Mucosa of descending colon (tissue), 3 donors: ENCODE results near the gene RPP25L. TPM values are rescaled to one million over a fixed set of nuclear protein-coding genes. Genes with fewer than 3 reads are reported as not detected.

Experiments used
- ATAC-seq: fragments of 200-7000 bp; cut with Tn5 transposase; one replicate; pipeline ENCODE4 v1.9.1; 2020; ENCODE audit warnings: mild to moderate bottlenecking, moderate library complexity
- DNase-seq, 3 donors: peaks; one replicate each; pipeline ENCODE4 v3.0.0-alpha.2; 2020
- H3K36me3 ChIP-seq: fragments of 200-600 bp; one replicate; pipeline ENCODE4 v1.8.0; 2021; ENCODE audit warnings: low read depth, mild to moderate bottlenecking
- H3K4me1 ChIP-seq: fragments of 200-600 bp; one replicate; pipeline ENCODE4 v1.8.0; 2021; ENCODE audit warnings: low read depth, mild to moderate bottlenecking
- H3K4me3 ChIP-seq: fragments of 200-600 bp; one replicate; pipeline ENCODE4 v1.8.0; 2021; ENCODE audit warnings: mild to moderate bottlenecking
- H3K9me3 ChIP-seq: fragments of 200-600 bp; one replicate; pipeline ENCODE4 v1.8.0; 2021; ENCODE audit warnings: mild to moderate bottlenecking
- intact Hi-C, 2 donors: fragments of 100-400 bp; cut with DNase I in 1 of 2; cut with micrococcal nuclease in 1 of 2; formaldehyde crosslinking; loops; one replicate each; pipeline versions ENCODE4 v1.11.0 to v1.11.1; 2022; cut with DNase I, micrococcal nuclease
- total RNA-seq, 3 donors: library from RNA; stranded (reverse); fragmentation: NEBNext Ultra II Directional in 2 of 3; extraction: Animal tissue kit (Norgen Biotek cat#: 25700) in 2 of 3; gene quantifications; one replicate each; pipeline versions ENCODE4 v1.2.1 to v1.2.4, GENCODE V29; 2021 to 2023
- TF ChIP-seq, protein P1 (sequence below): fragments of 200-600 bp; IDR thresholded peaks from one replicate; pipeline ENCODE4 v1.8.0; 2022; ENCODE audit warnings: antibody characterized with exemption, mild to moderate bottlenecking
- donor health status: DM: no; HTN: no; CAD: no; lungs with moderate emphysema.
- donor health status: DM: no; HTN: no; CAD: no.
- donor health status: DM: no; HTN: yes; CAD: no.

The RPP25L gene
- total RNA-seq, 3 donors from 2014 or later, result 29.4 to 47.2 (median 39.4) TPM

GRCh38 chr9:34635556-34635955 lies 23.7 kb upstream of the RPP25L start:
- ATAC-seq, result no peak
- DNase-seq, result no peak
- H3K4me3 ChIP-seq, result no peak overlapping the region
- TF ChIP-seq, protein P1, sequence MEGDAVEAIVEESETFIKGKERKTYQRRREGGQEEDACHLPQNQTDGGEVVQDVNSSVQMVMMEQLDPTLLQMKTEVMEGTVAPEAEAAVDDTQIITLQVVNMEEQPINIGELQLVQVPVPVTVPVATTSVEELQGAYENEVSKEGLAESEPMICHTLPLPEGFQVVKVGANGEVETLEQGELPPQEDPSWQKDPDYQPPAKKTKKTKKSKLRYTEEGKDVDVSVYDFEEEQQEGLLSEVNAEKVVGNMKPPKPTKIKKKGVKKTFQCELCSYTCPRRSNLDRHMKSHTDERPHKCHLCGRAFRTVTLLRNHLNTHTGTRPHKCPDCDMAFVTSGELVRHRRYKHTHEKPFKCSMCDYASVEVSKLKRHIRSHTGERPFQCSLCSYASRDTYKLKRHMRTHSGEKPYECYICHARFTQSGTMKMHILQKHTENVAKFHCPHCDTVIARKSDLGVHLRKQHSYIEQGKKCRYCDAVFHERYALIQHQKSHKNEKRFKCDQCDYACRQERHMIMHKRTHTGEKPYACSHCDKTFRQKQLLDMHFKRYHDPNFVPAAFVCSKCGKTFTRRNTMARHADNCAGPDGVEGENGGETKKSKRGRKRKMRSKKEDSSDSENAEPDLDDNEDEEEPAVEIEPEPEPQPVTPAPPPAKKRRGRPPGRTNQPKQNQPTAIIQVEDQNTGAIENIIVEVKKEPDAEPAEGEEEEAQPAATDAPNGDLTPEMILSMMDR, result no peak
- peaks cover 15% of the 10 kb centered on the region for H3K4me1 ChIP-seq
- H3K9me3 ChIP-seq, result no peaks in the 10 kb centered on the region
- no peaks in the 10 kb centered on the region for H3K36me3 ChIP-seq
- intact Hi-C loops, result no loop called here

- Histone ChIP-seq H3K36me3 (no peaks in the 10 kb centered on the region), H3K4me3 (no peak overlapping the region), H3K9me3 (no peaks in the 10 kb centered on the region), H3K4me1 (peaks cover 20% of the 10 kb centered on the region)
- DNase-seq, result no peak
- TF ChIP-seq, protein P1, result no peak
- ATAC-seq, result no peak
- intact Hi-C loops, result no loop called here
Observed at GRCh38 chr9:34634551-34635248, 22.8 kb upstream of the RPP25L start.

GRCh38 chr9:34633851-34634550 lies 22.1 kb upstream of the RPP25L start:
- no peaks in the 10 kb centered on the region for H3K9me3 ChIP-seq
- ATAC-seq (peak; percentile 35), DNase-seq (peak in 2 of 3 donors; percentile 71 to 79)
- intact Hi-C loops, result no loop called here
- H3K4me1 ChIP-seq, result peaks cover 24% of the 10 kb centered on the region
- no peak overlapping the region for H3K4me3 ChIP-seq
- H3K36me3 ChIP-seq, result no peaks in the 10 kb centered on the region
- TF ChIP-seq, protein P1, result peak; percentile 83

DNA sequence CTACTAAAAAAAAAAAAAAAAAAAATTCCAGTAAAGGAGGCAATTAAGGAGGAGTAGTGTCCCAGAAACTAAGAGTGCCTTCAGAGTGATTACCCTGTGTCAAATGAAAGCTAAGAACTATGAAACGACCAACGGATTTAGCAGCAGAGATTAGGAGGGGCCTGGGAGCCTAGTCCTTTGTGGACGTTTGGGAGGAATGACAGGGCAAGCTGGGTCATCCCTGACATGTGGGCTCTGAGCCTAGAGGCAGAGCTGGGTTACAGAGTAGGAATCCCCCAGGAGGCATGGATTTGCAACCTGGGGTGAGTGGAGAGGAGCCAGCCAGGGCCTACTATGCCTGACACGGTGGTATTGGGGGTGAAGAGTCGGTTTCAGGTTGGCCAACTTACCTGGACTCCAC lies 21.3 kb upstream of the RPP25L start:
- TF ChIP-seq, protein P1, result no peak
- no peak for DNase-seq
- ATAC-seq, result no peak
- intact Hi-C loops, result no loop called here
- peaks cover 32% of the 10 kb centered on the region for H3K4me1 ChIP-seq
- H3K36me3 ChIP-seq, result no peaks in the 10 kb centered on the region
- H3K9me3 ChIP-seq, result no peaks in the 10 kb centered on the region
- no peak overlapping the region for H3K4me3 ChIP-seq

DNA sequence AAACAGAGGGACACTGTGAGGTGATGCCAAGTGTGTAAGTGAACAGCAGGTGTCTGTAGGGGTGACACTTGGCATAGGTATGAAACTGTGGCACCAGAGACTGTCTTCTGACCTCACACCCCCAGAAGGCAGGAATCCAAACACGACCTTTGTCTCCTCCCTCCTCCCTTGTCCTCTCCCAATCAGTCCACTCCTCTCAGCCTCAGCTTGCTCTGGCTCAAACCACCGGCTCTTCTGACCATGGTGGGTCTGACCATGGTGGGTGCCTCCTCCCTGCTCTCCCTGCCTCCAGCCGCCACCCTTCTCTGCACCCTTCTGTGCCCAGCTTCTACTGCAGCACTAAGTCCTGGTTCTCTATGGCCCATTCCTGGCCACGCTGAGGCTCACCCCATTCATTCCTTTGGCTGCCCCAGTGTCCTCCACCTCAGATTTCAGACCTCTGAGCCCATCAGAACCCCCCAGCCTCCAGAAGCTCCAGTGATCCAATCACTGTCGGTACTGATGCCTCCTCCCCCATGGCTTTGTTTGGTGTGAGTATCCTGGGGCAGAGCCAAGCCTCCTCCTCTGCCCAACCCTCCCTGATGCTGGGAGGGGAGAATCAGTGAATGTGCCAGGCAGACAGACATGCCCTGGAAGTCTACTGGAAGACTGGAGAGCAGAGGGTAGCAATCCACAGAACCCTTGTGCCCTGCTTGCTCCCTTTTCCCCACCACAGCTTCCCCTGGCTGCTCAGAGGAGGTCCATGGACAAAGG lies 18.7 kb upstream of the RPP25L start:
- TF ChIP-seq, protein P1, result no peak
- Histone ChIP-seq H3K9me3 (no peaks in the 10 kb centered on the region), H3K36me3 (no peaks in the 10 kb centered on the region), H3K4me1 (peaks cover 23% of the 10 kb centered on the region), H3K4me3 (no peak overlapping the region)
- intact Hi-C loops, result no loop called here
- no peak for DNase-seq
- ATAC-seq, result peak; percentile 47
